Measurements from ENCODE around the gene IMP3. TPM values are rescaled to one million over a fixed set of nuclear protein-coding genes. Genes with fewer than 3 reads are reported as not detected.

IMP3 gene
- total RNA-seq, 1 donor from 2014 or later, result 106 TPM

DNA sequence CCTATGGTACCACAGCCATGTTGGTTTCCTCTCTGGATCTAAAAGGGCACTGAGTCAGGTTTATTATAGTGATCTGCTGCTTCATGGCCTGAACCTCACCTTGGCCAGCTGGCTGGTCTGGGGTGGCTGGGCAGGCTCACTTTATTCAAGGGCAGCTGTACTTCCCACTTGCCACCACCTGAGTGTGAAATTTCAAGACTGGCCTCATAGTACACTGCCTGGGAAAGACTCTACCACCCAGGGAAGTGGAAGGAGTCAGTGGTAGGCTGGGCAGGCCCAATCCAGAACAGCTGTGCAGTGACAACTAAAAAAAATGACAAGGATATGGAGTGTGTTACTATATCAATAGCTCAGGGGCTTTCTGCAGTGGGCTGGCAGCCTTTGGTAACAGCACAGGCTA, 23.3 kb downstream of the IMP3 start:
- H3K4me3 Mint-ChIP-seq (ENCODE audit: low read depth), result no peak overlapping the region
- peaks cover 22% of the 10 kb centered on the region for H3K4me1 Mint-ChIP-seq (ENCODE audit: low read depth)
- DNase-seq (ENCODE audit: low spot score), result no peak
- no peaks in the 10 kb centered on the region for H3K27me3 Mint-ChIP-seq (ENCODE audit: low read depth)
- H3K9me3 Mint-ChIP-seq, result no peaks in the 10 kb centered on the region
- no peak overlapping the region for H3K27ac Mint-ChIP-seq
- intact Hi-C loops (cut with micrococcal nuclease), result no loop called here
- peaks cover 74% of the 10 kb centered on the region for H3K36me3 Mint-ChIP-seq (ENCODE audit: low read depth)

DNA sequence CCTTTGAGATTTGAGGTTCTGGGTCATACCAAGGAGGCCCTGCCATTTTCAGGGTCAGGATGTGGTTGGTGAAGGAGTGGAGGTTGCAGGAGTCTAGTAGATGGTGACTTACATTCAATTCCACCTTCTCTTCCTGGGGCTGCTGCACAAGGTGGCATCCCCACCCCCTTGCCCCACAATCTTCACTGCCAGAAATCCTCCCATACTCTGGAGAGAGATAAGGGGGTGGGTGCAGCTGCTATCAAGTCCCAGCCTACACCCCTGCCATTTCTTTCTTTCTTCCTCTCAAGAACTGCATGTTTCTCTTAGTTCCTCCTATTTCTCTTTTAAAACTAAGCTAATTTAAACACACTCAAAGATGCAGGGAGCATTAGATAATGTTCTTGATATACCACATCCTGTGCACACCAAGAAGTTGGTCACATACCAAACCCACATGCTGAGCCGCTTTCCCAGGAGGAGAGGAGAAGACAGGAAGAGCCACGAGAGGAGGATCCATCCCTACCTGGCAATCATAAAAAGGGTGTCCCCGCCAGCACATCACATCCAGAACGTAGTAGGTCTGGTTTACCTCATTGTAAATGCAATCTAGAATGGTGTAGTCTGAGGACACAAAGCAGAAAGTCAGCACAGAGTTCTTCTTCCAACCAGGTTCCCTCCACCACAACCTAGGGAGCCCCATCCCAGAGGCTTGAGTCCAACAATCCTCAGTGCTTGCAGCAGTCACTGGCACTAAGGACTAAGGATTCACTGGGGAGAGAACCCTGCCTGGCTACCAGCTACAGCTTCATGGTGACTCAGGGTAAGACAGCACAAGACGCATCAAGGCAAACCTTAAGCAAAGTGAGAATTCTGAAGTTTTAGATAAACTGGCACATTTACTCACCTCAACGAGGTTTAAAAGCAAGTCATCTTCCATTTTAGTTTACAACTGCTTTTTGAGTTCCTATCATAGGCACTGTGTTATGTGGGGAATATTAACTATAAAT, 33.0 kb downstream of the IMP3 start:
- peak overlapping the region; percentile 65 for H3K4me3 Mint-ChIP-seq (ENCODE audit: low read depth)
- peak overlapping the region; percentile 93 for H3K27ac Mint-ChIP-seq
- H3K9me3 Mint-ChIP-seq, result no peaks in the 10 kb centered on the region
- H3K4me1 Mint-ChIP-seq (ENCODE audit: low read depth), result peaks cover 36% of the 10 kb centered on the region
- peak; percentile 20 for DNase-seq (ENCODE audit: low spot score)
- no peaks in the 10 kb centered on the region for H3K27me3 Mint-ChIP-seq (ENCODE audit: low read depth)
- intact Hi-C loops (cut with micrococcal nuclease), result loop anchor here (2.0 kb wide), 2 partner anchors 18 to 34 kb away; partner anchors contain the start of genes IMP3 and SNUPN
- peaks cover 62% of the 10 kb centered on the region for H3K36me3 Mint-ChIP-seq (ENCODE audit: low read depth)

DNA sequence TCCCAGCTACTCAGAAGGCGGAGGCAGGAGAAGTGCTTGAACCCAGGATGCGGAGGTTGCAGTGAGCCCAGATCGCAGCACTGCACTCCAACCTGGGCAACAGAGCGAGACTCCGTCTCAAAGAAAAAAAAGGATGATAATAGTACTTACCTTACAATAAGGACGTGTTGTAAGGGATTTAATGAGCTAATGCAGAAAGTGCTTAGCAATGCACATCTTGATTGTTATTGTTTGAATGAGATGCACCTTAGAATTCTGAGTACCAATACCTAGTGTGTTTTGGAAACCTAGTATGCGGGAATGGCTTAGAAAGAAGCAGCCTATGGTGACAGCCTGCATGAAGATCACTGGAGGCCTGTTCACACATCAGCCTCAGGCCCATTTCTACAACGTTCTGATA, 34.0 kb downstream of the IMP3 start:
- no peaks in the 10 kb centered on the region for H3K27me3 Mint-ChIP-seq (ENCODE audit: low read depth)
- H3K4me3 Mint-ChIP-seq (ENCODE audit: low read depth), result peak overlapping the region; percentile 65
- peaks cover 36% of the 10 kb centered on the region for H3K4me1 Mint-ChIP-seq (ENCODE audit: low read depth)
- no peak for DNase-seq (ENCODE audit: low spot score)
- H3K27ac Mint-ChIP-seq, result peak overlapping the region; percentile 93
- intact Hi-C loops (cut with micrococcal nuclease), result loop anchor here (2.0 kb wide), 2 partner anchors 19 to 35 kb away; partner anchors contain the start of genes IMP3 and SNUPN
- peaks cover 67% of the 10 kb centered on the region for H3K36me3 Mint-ChIP-seq (ENCODE audit: low read depth)
- no peaks in the 10 kb centered on the region for H3K9me3 Mint-ChIP-seq

DNA sequence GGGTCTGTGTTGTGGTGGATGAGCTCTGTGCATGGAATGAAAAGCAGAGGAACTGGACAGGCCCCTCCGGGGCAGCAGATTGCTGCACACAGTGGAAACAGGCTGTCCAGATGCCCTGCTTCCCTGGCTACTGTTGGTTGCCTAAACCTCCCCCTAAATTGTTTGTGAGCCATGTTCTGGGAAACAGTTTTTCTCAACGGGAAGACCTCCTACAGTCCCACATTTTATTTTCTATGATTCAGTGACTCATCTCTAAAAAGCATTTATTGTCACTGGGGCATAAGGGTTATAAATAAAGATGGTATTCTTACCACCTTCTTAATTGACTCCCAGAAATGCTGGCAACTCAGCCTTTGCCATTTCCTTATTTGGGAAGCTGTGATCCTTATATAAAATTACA, 40.6 kb downstream of the IMP3 start:
- H3K27ac Mint-ChIP-seq, result no peak overlapping the region
- no peak for DNase-seq (ENCODE audit: low spot score)

DNA sequence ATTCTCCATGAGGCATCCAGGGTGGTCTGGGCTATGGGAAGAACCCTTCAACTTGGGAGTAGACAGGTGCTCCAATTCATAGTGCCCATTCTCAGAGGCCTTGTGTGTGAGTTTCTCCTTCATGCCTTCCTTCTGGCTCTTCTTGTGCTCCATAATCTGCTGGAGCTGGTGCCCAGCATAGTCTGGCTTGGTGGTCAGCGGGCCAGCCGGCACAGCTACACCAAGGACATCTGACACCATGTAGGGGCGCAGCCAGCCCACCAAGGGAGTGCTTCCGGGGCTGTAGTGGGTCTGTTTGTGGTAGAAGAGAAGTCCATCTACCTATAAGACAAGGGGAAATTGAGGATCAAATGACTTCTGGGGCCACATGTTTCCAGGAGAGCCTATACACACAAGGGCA, 41.7 kb downstream of the IMP3 start:
- H3K27me3 Mint-ChIP-seq (ENCODE audit: low read depth), result no peaks in the 10 kb centered on the region
- peaks cover 69% of the 10 kb centered on the region for H3K36me3 Mint-ChIP-seq (ENCODE audit: low read depth)
- H3K9me3 Mint-ChIP-seq, result no peaks in the 10 kb centered on the region
- peak overlapping the region; percentile 11 for H3K4me3 Mint-ChIP-seq (ENCODE audit: low read depth)
- DNase-seq (ENCODE audit: low spot score), result no peak
- H3K4me1 Mint-ChIP-seq (ENCODE audit: low read depth), result peaks cover 30% of the 10 kb centered on the region
- intact Hi-C loops (cut with micrococcal nuclease), result loop anchor here (5.0 kb wide), 1 partner anchor 44 kb away; the partner anchor contains the start of gene IMP3
- H3K27ac Mint-ChIP-seq, result peak overlapping the region; percentile 86

More for the DNA sequence above, 40.6 kb downstream of the IMP3 start:
- no peak overlapping the region for H3K4me3 Mint-ChIP-seq (ENCODE audit: low read depth)
- intact Hi-C loops (cut with micrococcal nuclease), result loop anchor here (5.0 kb wide), 1 partner anchor 43 kb away; the partner anchor contains the start of gene IMP3
- no peaks in the 10 kb centered on the region for H3K27me3 Mint-ChIP-seq (ENCODE audit: low read depth)
- peaks cover 68% of the 10 kb centered on the region for H3K36me3 Mint-ChIP-seq (ENCODE audit: low read depth)
- H3K4me1 Mint-ChIP-seq (ENCODE audit: low read depth), result peaks cover 30% of the 10 kb centered on the region
- no peaks in the 10 kb centered on the region for H3K9me3 Mint-ChIP-seq

DNA sequence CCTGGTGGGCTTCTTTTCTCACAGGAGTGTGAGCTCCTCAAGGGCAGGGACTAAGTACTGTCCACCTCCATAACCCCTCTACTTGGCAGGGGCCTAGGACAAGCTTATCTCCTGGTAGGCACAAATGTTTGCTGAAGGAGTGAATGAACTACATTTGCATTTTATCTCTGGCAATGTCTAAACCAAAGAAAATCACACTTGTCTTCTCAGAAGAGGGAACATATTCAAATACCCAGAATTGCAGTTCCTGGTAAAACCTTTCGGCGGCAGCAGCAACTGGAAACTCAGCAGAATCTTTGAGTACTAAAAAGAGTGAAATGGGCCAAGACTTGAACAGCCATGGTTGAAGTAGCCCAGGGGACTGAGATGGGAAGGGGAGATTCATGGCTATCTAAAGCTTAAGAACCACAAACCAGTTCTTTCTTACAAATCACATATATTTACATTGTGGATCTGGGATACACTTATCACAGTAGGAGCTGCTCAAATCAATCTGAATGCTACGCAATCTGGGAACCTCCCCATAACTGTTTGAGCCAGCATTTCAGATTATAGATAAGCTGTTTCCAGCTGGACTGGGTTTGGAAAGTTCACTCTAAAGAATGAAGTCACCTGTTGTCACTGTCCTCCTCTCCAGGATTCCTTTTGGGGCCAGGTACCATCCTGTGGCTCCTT, 42.2 kb downstream of the IMP3 start:
- H3K36me3 Mint-ChIP-seq (ENCODE audit: low read depth), result peaks cover 68% of the 10 kb centered on the region
- no peaks in the 10 kb centered on the region for H3K27me3 Mint-ChIP-seq (ENCODE audit: low read depth)
- H3K9me3 Mint-ChIP-seq, result no peaks in the 10 kb centered on the region
- peak overlapping the region; percentile 37 for H3K4me3 Mint-ChIP-seq (ENCODE audit: low read depth)
- peak overlapping the region; percentile 86 for H3K27ac Mint-ChIP-seq
- intact Hi-C loops (cut with micrococcal nuclease), result loop anchor here (5.0 kb wide), 1 partner anchor 44 kb away; the partner anchor contains the start of gene IMP3
- DNase-seq (ENCODE audit: low spot score), result peak; percentile 41
- H3K4me1 Mint-ChIP-seq (ENCODE audit: low read depth), result peaks cover 30% of the 10 kb centered on the region

DNA sequence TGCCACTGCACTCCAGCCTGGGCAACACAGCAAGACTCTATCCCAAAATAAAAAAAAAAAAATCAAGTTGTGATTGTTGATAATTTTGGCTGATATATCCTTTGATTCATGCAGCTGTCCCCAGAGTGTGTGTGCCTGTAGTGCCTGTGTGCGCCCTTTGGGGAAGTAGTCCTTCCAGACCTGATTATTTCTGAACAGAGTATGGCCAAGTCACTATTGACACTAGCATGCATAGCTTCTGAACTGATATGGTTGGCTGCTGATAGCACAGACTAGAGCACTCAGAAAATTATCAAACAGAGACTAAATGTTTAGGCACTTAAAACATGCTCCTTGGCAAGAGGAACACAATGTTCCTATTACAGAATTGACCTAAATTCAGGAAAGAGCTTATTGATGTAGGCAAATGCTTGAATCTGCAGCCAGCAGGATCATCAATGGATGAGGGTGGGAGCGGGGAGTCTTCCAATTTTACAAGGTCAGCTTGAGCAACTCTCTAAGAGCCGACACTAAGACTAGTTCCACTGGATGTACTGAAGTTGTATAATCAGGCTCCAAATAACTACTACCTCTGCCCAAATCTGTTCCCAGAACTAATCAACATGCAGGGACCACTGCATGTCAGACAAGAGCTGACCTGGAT, 43.2 kb downstream of the IMP3 start:
- Mint-ChIP-seq H3K9me3 (no peaks in the 10 kb centered on the region), H3K36me3 (ENCODE audit: low read depth) (peaks cover 66% of the 10 kb centered on the region), H3K27me3 (ENCODE audit: low read depth) (no peaks in the 10 kb centered on the region), H3K27ac (peak overlapping the region; percentile 26), H3K4me3 (ENCODE audit: low read depth) (no peak overlapping the region), H3K4me1 (ENCODE audit: low read depth) (peaks cover 32% of the 10 kb centered on the region)
- intact Hi-C loops (cut with micrococcal nuclease), result loop anchor here (5.0 kb wide), 1 partner anchor 45 kb away; the partner anchor contains the start of gene IMP3
- DNase-seq (ENCODE audit: low spot score), result no peak

DNA sequence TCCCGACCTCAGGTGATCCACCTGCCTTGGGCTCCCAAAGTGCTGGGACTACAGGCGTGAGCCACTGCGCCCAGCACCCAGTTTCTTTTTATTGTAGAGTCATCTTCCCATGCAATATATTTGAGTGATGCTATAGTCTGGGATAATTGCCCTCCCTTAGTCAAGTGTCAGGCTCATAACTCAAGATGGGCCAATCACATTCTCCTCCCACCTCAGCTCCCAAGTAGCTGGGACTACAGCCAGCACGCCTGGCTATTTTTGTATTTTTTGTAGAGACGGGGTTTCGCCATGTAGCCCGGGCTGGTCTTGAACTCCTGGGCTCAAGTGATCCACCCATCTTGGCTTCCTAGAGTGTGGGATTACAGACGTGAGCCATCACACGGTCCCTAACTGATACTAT, 45.7 kb downstream of the IMP3 start:
- H3K4me1 Mint-ChIP-seq (ENCODE audit: low read depth), result peaks cover 45% of the 10 kb centered on the region
- H3K4me3 Mint-ChIP-seq (ENCODE audit: low read depth), result no peak overlapping the region
- H3K9me3 Mint-ChIP-seq, result no peaks in the 10 kb centered on the region
- no peaks in the 10 kb centered on the region for H3K27me3 Mint-ChIP-seq (ENCODE audit: low read depth)
- intact Hi-C loops (cut with micrococcal nuclease), result no loop called here
- peaks cover 60% of the 10 kb centered on the region for H3K36me3 Mint-ChIP-seq (ENCODE audit: low read depth)
- H3K27ac Mint-ChIP-seq, result no peak overlapping the region
- no peak for DNase-seq (ENCODE audit: low spot score)

DNA sequence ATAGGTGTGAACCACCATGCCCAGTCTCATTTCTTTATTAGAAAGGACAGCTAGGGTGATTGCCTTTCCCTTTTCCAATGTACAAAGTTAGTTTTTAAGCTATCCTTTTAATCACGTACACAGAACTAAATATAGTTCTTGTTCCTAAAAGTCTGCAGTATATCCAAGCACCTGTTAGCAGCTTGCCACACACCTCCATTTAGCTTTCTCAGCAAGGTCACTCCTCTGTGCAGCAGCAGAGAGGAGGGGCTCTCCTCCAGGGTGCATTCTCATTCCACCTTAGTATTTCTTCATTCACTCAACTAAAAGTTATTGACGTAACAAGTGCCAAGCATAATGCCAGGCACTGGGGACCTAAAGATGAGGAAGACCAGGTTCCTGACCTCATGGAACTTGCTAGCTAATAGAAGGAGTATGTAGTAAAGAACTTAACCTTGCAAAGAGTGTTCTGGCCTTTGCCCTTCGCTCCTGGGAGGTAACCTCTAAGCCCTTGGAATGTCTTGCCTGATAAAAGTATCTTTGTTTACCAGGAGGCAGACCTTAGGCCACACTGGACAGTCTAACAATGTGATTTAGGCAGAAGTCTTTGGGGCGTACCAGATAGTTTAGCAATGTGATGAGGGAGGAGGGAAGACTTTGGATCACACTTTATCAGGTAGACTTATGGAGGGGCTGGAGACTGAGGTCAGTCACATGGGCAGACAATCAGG, 48.2 kb downstream of the IMP3 start:
- no peaks in the 10 kb centered on the region for H3K9me3 Mint-ChIP-seq
- no peak for DNase-seq (ENCODE audit: low spot score)
- H3K36me3 Mint-ChIP-seq (ENCODE audit: low read depth), result peaks cover 53% of the 10 kb centered on the region
- H3K4me1 Mint-ChIP-seq (ENCODE audit: low read depth), result peaks cover 26% of the 10 kb centered on the region
- H3K27me3 Mint-ChIP-seq (ENCODE audit: low read depth), result no peaks in the 10 kb centered on the region
- intact Hi-C loops (cut with micrococcal nuclease), result no loop called here
- H3K4me3 Mint-ChIP-seq (ENCODE audit: low read depth), result no peak overlapping the region
- no peak overlapping the region for H3K27ac Mint-ChIP-seq

DNA sequence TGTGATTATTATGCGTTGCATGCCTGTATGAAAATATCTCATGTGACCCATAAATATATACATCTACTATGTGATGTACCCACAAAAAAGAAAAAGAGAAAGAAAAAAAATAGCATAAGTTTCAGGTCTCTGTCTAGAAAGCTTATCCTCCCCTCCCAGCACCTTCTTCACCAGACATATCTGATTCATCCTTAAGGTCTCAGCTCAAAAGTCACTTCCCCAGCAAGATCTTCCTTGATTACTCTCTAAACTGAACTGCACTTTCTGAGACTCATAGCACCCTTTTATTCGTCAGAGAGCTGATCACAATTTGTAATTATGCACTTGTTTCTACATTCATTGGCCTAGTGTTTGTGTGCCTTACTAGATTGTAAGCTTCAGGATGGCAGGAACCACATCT, 49.8 kb downstream of the IMP3 start:
- H3K27me3 Mint-ChIP-seq (ENCODE audit: low read depth), result no peaks in the 10 kb centered on the region
- peak overlapping the region; percentile 42 for H3K27ac Mint-ChIP-seq
- H3K9me3 Mint-ChIP-seq, result no peaks in the 10 kb centered on the region
- H3K36me3 Mint-ChIP-seq (ENCODE audit: low read depth), result peaks cover 43% of the 10 kb centered on the region
- H3K4me3 Mint-ChIP-seq (ENCODE audit: low read depth), result no peak overlapping the region
- H3K4me1 Mint-ChIP-seq (ENCODE audit: low read depth), result peaks cover 17% of the 10 kb centered on the region
- DNase-seq (ENCODE audit: low spot score), result no peak
- intact Hi-C loops (cut with micrococcal nuclease), result no loop called here
